HuH-7.5 (cell line): Measurements from ENCODE around the gene SIGLEC14.
"Not testable (repeated sequence)": the region's sequence is repeated elsewhere in the genome, so short reads cannot be mapped to it uniquely, and the experiment has no call there.

Experiments
- DNase-seq: peaks from one replicate; pipeline ENCODE4 v3.0.0; 2011; ENCODE audit warnings: low spot score

The SIGLEC14 gene

GRCh38 chr19:51646730-51647129, at the start of gene SIGLEC14:
SIGLEC14 (minus strand) TSS chr19:51646825; CDS start chr19:51646759, 66 bp downstream.
- not testable (repeated sequence) for DNase-seq

- DNase-seq = no peak
Observed at GRCh38 chr19:51695702-51696315, 49.2 kb upstream of the SIGLEC14 start.

- no peak for DNase-seq
Observed at GRCh38 chr19:51695088-51695487, 48.5 kb upstream of the SIGLEC14 start.

GRCh38 chr19:51694318-51695085, 47.9 kb upstream of the SIGLEC14 start:
- no peak for DNase-seq

GRCh38 chr19:51693819-51694218, 47.2 kb upstream of the SIGLEC14 start:
- DNase-seq = no peak

- DNase-seq = no peak
Observed at GRCh38 chr19:51693260-51693659, 46.6 kb upstream of the SIGLEC14 start, which contains the start of gene SPACA6. SPACA6 (plus strand) TSS chr19:51693330; CDS start chr19:51693527, 197 bp downstream.

- no peak for DNase-seq
Observed at GRCh38 chr19:51692468-51692867, 45.8 kb upstream of the SIGLEC14 start.

GRCh38 chr19:51691584-51692428, 45.2 kb upstream of the SIGLEC14 start:
- DNase-seq = no peak

GRCh38 chr19:51691074-51691583, 44.5 kb upstream of the SIGLEC14 start:
- DNase-seq = no peak

GRCh38 chr19:51690454-51691073, 43.9 kb upstream of the SIGLEC14 start:
- DNase-seq = no peak

GRCh38 chr19:51689751-51690453, 43.3 kb upstream of the SIGLEC14 start:
- DNase-seq = no peak

GRCh38 chr19:51688671-51689571, 42.3 kb upstream of the SIGLEC14 start:
- peak; percentile 64 for DNase-seq

GRCh38 chr19:51687791-51688670, 41.4 kb upstream of the SIGLEC14 start:
- DNase-seq = no peak

- DNase-seq = no peak
Observed at GRCh38 chr19:51686171-51686570, 39.5 kb upstream of the SIGLEC14 start.

GRCh38 chr19:51681286-51681941, 34.8 kb upstream of the SIGLEC14 start:
- DNase-seq = no peak

- DNase-seq = no peak
Observed at GRCh38 chr19:51680474-51680873, 33.8 kb upstream of the SIGLEC14 start.

GRCh38 chr19:51676566-51677083, 30.0 kb upstream of the SIGLEC14 start:
- DNase-seq = no peak

GRCh38 chr19:51675911-51676565, 29.4 kb upstream of the SIGLEC14 start:
- DNase-seq = not testable (repeated sequence)
